Kidney glomerular epithelial cell (primary cell): ENCODE measurements around the gene PAX2.

Experiments
- DNase-seq: peaks from one replicate; lab custom pipeline; 2025; lab: John Stamatoyannopoulos, UW

PAX2 gene

GRCh38 chr10:100791369-100792058 lies 46.1 kb downstream of the PAX2 start:
- DNase-seq, result no peak

- DNase-seq, result no peak
Measured at GRCh38 chr10:100792574-100792973, 47.2 kb downstream of the PAX2 start.

- DNase-seq, result no peak
Measured at GRCh38 chr10:100793055-100793454, 47.7 kb downstream of the PAX2 start.

- DNase-seq, result no peak
Measured at GRCh38 chr10:100799881-100800280, 54.5 kb downstream of the PAX2 start.

- DNase-seq, result no peak
Measured at GRCh38 chr10:100800931-100801330, 55.5 kb downstream of the PAX2 start.

- no peak for DNase-seq
Measured at GRCh38 chr10:100802196-100802595, 56.8 kb downstream of the PAX2 start.

- DNase-seq, result no peak
Measured at GRCh38 chr10:100802607-100803006, 57.2 kb downstream of the PAX2 start.

GRCh38 chr10:100803492-100803891 lies 58.1 kb downstream of the PAX2 start:
- no peak for DNase-seq

- DNase-seq, result no peak
Measured at GRCh38 chr10:100803908-100804307, 58.5 kb downstream of the PAX2 start.

- DNase-seq, result no peak
Measured at GRCh38 chr10:100805543-100806355, 60.4 kb downstream of the PAX2 start.

- DNase-seq, result no peak
Measured at GRCh38 chr10:100806356-100806645, 60.9 kb downstream of the PAX2 start.

- no peak for DNase-seq
Measured at GRCh38 chr10:100807241-100807951, 62.0 kb downstream of the PAX2 start.

- no peak for DNase-seq
Measured at GRCh38 chr10:100808876-100809275, 63.5 kb downstream of the PAX2 start.

GRCh38 chr10:100810091-100810834 lies 64.9 kb downstream of the PAX2 start:
- no peak for DNase-seq

GRCh38 chr10:100810835-100811116 lies 65.4 kb downstream of the PAX2 start:
- no peak for DNase-seq

GRCh38 chr10:100811261-100811660 lies 65.9 kb downstream of the PAX2 start:
- no peak for DNase-seq

- DNase-seq, result no peak
Measured at GRCh38 chr10:100811752-100812750, 66.7 kb downstream of the PAX2 start.

- DNase-seq, result no peak
Measured at GRCh38 chr10:100812978-100813377, 67.6 kb downstream of the PAX2 start.

- DNase-seq, result no peak
Measured at GRCh38 chr10:100814751-100815474, 69.5 kb downstream of the PAX2 start.

- DNase-seq, result no peak
Measured at GRCh38 chr10:100816671-100817070, 71.3 kb downstream of the PAX2 start.
